Immature natural killer cell (primary cell): ENCODE data around the gene SNX7. TPM values are rescaled to one million over a fixed set of nuclear protein-coding genes. Genes with fewer than 3 reads are reported as not detected.

Experiments used
- DNase-seq, 3 donors: peaks; one replicate each; pipeline ENCODE4 v3.0.0; 2022; ENCODE audit warnings: mixed read lengths in 1 of 3
- H3K27ac Mint-ChIP-seq, 6 donors: one replicate each; pipeline ENCODE4 v1.8.0; 2020; ENCODE audit warnings: mixed read lengths in 6 of 6, mild to moderate bottlenecking in 5 of 6, inconsistent platforms in 4 of 6, moderate library complexity in 3 of 6
- H3K27me3 Mint-ChIP-seq, 3 donors: one replicate each; pipeline ENCODE4 v1.8.0; 2020 to 2021; ENCODE audit warnings: low read depth in 3 of 3, mild to moderate bottlenecking in 3 of 3, mixed read lengths in 3 of 3, moderate library complexity in 3 of 3, inconsistent platforms in 1 of 3
- H3K36me3 Mint-ChIP-seq, 3 donors: one replicate each; pipeline ENCODE4 v1.8.0; 2020; ENCODE audit warnings: mixed read lengths in 3 of 3, inconsistent platforms in 2 of 3, mild to moderate bottlenecking in 2 of 3
- H3K4me1 Mint-ChIP-seq, 2 donors: one replicate each; pipeline ENCODE4 v1.8.0; 2020; ENCODE audit warnings: inconsistent platforms in 2 of 2, mild to moderate bottlenecking in 2 of 2, mixed read lengths in 2 of 2, moderate library complexity in 1 of 2
- H3K4me3 Mint-ChIP-seq, 5 donors: one replicate each; pipeline ENCODE4 v1.8.0; 2020; ENCODE audit warnings: mild to moderate bottlenecking in 5 of 5, mixed read lengths in 5 of 5, inconsistent platforms in 3 of 5, moderate library complexity in 3 of 5
- H3K9me3 Mint-ChIP-seq, 6 donors: one replicate each; pipeline ENCODE4 v1.8.0; 2020; ENCODE audit warnings: mild to moderate bottlenecking in 6 of 6, mixed read lengths in 6 of 6, inconsistent platforms in 4 of 6, moderate library complexity in 3 of 6
- polyA plus RNA-seq, 3 donors: library from polyadenylated mRNA; unstranded; fragments of 300-500 nt; fragmentation: Illumina TruSeq; gene quantifications; one replicate each; pipeline ENCODE4 v1.2.3, GENCODE V29; 2021

The SNX7 gene
- polyA plus RNA-seq, 3 donors from 2014 or later, result not detected

GRCh38 chr1:98704971-98705370 is 43.5 kb downstream of the SNX7 start:
- Mint-ChIP-seq H3K4me3 (no peak overlapping the region), H3K4me1 (no peaks in the 10 kb centered on the region), H3K27ac (no peak overlapping the region), H3K27me3 (peaks cover 0 to 1% (median 0%) of the 10 kb centered on the region in 3 donors), H3K9me3 (peaks cover 0 to 2% (median under 1%) of the 10 kb centered on the region in 6 donors), H3K36me3 (no peaks in the 10 kb centered on the region)
- no peak for DNase-seq

GRCh38 chr1:98705591-98705990 is 44.1 kb downstream of the SNX7 start:
- Mint-ChIP-seq H3K4me3 (no peak overlapping the region), H3K27me3 (peaks cover 0 to 1% (median 0%) of the 10 kb centered on the region in 3 donors), H3K4me1 (no peaks in the 10 kb centered on the region), H3K27ac (no peak overlapping the region), H3K9me3 (peaks cover 0 to 2% (median 0%) of the 10 kb centered on the region in 6 donors), H3K36me3 (no peaks in the 10 kb centered on the region)
- DNase-seq, result no peak

GRCh38 chr1:98706173-98706843 is 44.8 kb downstream of the SNX7 start:
- no peaks in the 10 kb centered on the region for H3K4me1 Mint-ChIP-seq
- H3K27me3 Mint-ChIP-seq, result peaks cover 0 to 1% (median 0%) of the 10 kb centered on the region in 3 donors
- peaks cover 0 to 2% (median 0%) of the 10 kb centered on the region in 6 donors for H3K9me3 Mint-ChIP-seq
- H3K4me3 Mint-ChIP-seq, result no peak overlapping the region
- no peak overlapping the region for H3K27ac Mint-ChIP-seq
- DNase-seq, result no peak
- H3K36me3 Mint-ChIP-seq, result no peaks in the 10 kb centered on the region

GRCh38 chr1:98707556-98707955 is 46.0 kb downstream of the SNX7 start:
- peaks cover 0 to 1% (median 0%) of the 10 kb centered on the region in 3 donors for H3K27me3 Mint-ChIP-seq
- H3K4me3 Mint-ChIP-seq, result no peak overlapping the region
- H3K4me1 Mint-ChIP-seq, result no peaks in the 10 kb centered on the region
- no peaks in the 10 kb centered on the region for H3K36me3 Mint-ChIP-seq
- H3K27ac Mint-ChIP-seq, result no peak overlapping the region
- no peak for DNase-seq
- H3K9me3 Mint-ChIP-seq, result peaks cover 0 to 4% (median under 1%) of the 10 kb centered on the region in 6 donors

GRCh38 chr1:98709906-98710305 is 48.4 kb downstream of the SNX7 start:
- H3K4me3 Mint-ChIP-seq, result no peak overlapping the region
- no peaks in the 10 kb centered on the region for H3K4me1 Mint-ChIP-seq
- no peaks in the 10 kb centered on the region for H3K36me3 Mint-ChIP-seq

GRCh38 chr1:98723574-98723973 is 62.1 kb downstream of the SNX7 start:
- H3K4me1 Mint-ChIP-seq, result no peaks in the 10 kb centered on the region
- peaks cover 1 to 9% (median 3%) of the 10 kb centered on the region in 6 donors for H3K9me3 Mint-ChIP-seq
- H3K36me3 Mint-ChIP-seq, result no peaks in the 10 kb centered on the region
- DNase-seq, result no peak
- no peak overlapping the region for H3K27ac Mint-ChIP-seq
- peaks cover 0 to 6% (median 0%) of the 10 kb centered on the region in 3 donors for H3K27me3 Mint-ChIP-seq
- no peak overlapping the region for H3K4me3 Mint-ChIP-seq

More at GRCh38 chr1:98709906-98710305, 48.4 kb downstream of the SNX7 start:
- H3K27me3 Mint-ChIP-seq, result peaks cover 0 to 1% (median 0%) of the 10 kb centered on the region in 3 donors
- DNase-seq, result no peak
- H3K27ac Mint-ChIP-seq, result no peak overlapping the region
- H3K9me3 Mint-ChIP-seq, result peaks cover 0 to 4% (median 0%) of the 10 kb centered on the region in 6 donors

GRCh38 chr1:98732985-98733781 is 71.7 kb downstream of the SNX7 start:
- Mint-ChIP-seq H3K4me1 (no peaks in the 10 kb centered on the region), H3K9me3 (peaks cover 0 to 5% (median 0%) of the 10 kb centered on the region in 6 donors), H3K27ac (no peak overlapping the region), H3K36me3 (no peaks in the 10 kb centered on the region), H3K4me3 (no peak overlapping the region), H3K27me3 (peaks cover 0 to 4% (median 2%) of the 10 kb centered on the region in 3 donors)
- no peak for DNase-seq

GRCh38 chr1:98733782-98734112 is 72.2 kb downstream of the SNX7 start:
- Mint-ChIP-seq H3K36me3 (no peaks in the 10 kb centered on the region), H3K27ac (no peak overlapping the region), H3K4me1 (no peaks in the 10 kb centered on the region), H3K4me3 (no peak overlapping the region), H3K27me3 (peaks cover 0 to 4% (median 1%) of the 10 kb centered on the region in 3 donors), H3K9me3 (peaks cover 0 to 2% (median 0%) of the 10 kb centered on the region in 6 donors)
- DNase-seq, result no peak

- Mint-ChIP-seq H3K4me3 (no peak overlapping the region), H3K9me3 (no peaks in the 10 kb centered on the region), H3K36me3 (no peaks in the 10 kb centered on the region), H3K27ac (no peak overlapping the region), H3K4me1 (no peaks in the 10 kb centered on the region), H3K27me3 (peaks cover 1 to 4% (median 3%) of the 10 kb centered on the region in 3 donors)
- DNase-seq, result no peak
Observed at GRCh38 chr1:98735756-98736155, 74.2 kb downstream of the SNX7 start.

- Mint-ChIP-seq H3K4me1 (no peaks in the 10 kb centered on the region), H3K36me3 (no peaks in the 10 kb centered on the region), H3K27ac (no peak overlapping the region), H3K4me3 (no peak overlapping the region), H3K9me3 (no peaks in the 10 kb centered on the region), H3K27me3 (peaks cover 1 to 4% (median 3%) of the 10 kb centered on the region in 3 donors)
- DNase-seq, result no peak
Observed at GRCh38 chr1:98737835-98738234, 76.3 kb downstream of the SNX7 start.

GRCh38 chr1:98739762-98740161 is 78.2 kb downstream of the SNX7 start:
- DNase-seq, result no peak
- Mint-ChIP-seq H3K9me3 (no peaks in the 10 kb centered on the region), H3K36me3 (no peaks in the 10 kb centered on the region), H3K4me1 (no peaks in the 10 kb centered on the region), H3K27ac (no peak overlapping the region), H3K27me3 (peaks cover 1 to 3% (median 2%) of the 10 kb centered on the region in 3 donors), H3K4me3 (no peak overlapping the region)

- H3K27ac Mint-ChIP-seq, result no peak overlapping the region
- H3K4me1 Mint-ChIP-seq, result no peaks in the 10 kb centered on the region
- peaks cover 1 to 3% (median 2%) of the 10 kb centered on the region in 3 donors for H3K27me3 Mint-ChIP-seq
- no peak overlapping the region for H3K4me3 Mint-ChIP-seq
- no peaks in the 10 kb centered on the region for H3K36me3 Mint-ChIP-seq
- DNase-seq, result no peak
- no peaks in the 10 kb centered on the region for H3K9me3 Mint-ChIP-seq
Observed at GRCh38 chr1:98741164-98741563, 79.6 kb downstream of the SNX7 start.

- Mint-ChIP-seq H3K4me1 (no peaks in the 10 kb centered on the region), H3K4me3 (no peak overlapping the region), H3K36me3 (no peaks in the 10 kb centered on the region), H3K27ac (no peak overlapping the region), H3K27me3 (no peaks in the 10 kb centered on the region), H3K9me3 (no peaks in the 10 kb centered on the region)
- DNase-seq, result no peak
Observed at GRCh38 chr1:98749152-98749756, 87.7 kb downstream of the SNX7 start.

GRCh38 chr1:98754176-98754575 is 92.7 kb downstream of the SNX7 start:
- Mint-ChIP-seq H3K4me3 (no peak overlapping the region), H3K9me3 (peaks cover 0 to 8% (median 0%) of the 10 kb centered on the region in 6 donors), H3K36me3 (no peaks in the 10 kb centered on the region), H3K27me3 (peaks cover 0 to 3% (median 3%) of the 10 kb centered on the region in 3 donors), H3K4me1 (no peaks in the 10 kb centered on the region), H3K27ac (no peak overlapping the region)
- DNase-seq, result no peak
